HEK293T (cell line): Measurements from ENCODE around the gene MAFB.

Source experiments
- CTCF ChIA-PET: fragments of 350-600 bp; formaldehyde crosslinking; extraction: SDS; loops from one replicate; lab custom pipeline; 2021; ENCODE audit warnings: antibody characterized with exemption, inconsistent platforms; lab: Yijun Ruan, JAX
- POLR2A ChIA-PET: fragments of 350-600 bp; formaldehyde crosslinking; extraction: SDS; loops from one replicate; lab custom pipeline; 2020; ENCODE audit warnings: antibody characterized with exemption, inconsistent platforms; lab: Yijun Ruan, JAX
- DNase-seq: peaks from one replicate; pipeline ENCODE4 v3.0.0; 2012; ENCODE audit warnings: mixed read lengths; ENCODE audit errors: extremely low spot score
- ARNT ChIP-seq: fragments of 450-650 bp; IDR thresholded peaks from 2 replicates; pipeline ENCODE4 v1.6.1; 2017; ENCODE audit warnings: mild to moderate bottlenecking
- BHLHE40 ChIP-seq: fragments of 450-650 bp; IDR thresholded peaks from 2 replicates; pipeline ENCODE4 v1.6.1; 2016; ENCODE audit warnings: mild to moderate bottlenecking, moderate library complexity, borderline replicate concordance
- CTBP1 ChIP-seq: fragments of 450-650 bp; IDR thresholded peaks from 2 replicates; pipeline ENCODE4 v1.6.1; 2016; ENCODE audit warnings: borderline replicate concordance
- ELF4 ChIP-seq: fragments of 450-650 bp; IDR thresholded peaks from 2 replicates; pipeline ENCODE4 v1.6.1; 2017; ENCODE audit warnings: antibody characterized with exemption
- FOXA1 ChIP-seq: fragments of 450-650 bp; IDR thresholded peaks from 2 replicates; pipeline ENCODE4 v1.6.1; 2016; ENCODE audit warnings: mild to moderate bottlenecking
- FOXK2 ChIP-seq: fragments of 450-650 bp; IDR thresholded peaks from 2 replicates; pipeline ENCODE4 v1.6.1; 2016; ENCODE audit warnings: mild to moderate bottlenecking
- FOXM1 ChIP-seq: fragments of 450-650 bp; IDR thresholded peaks from 2 replicates; pipeline ENCODE4 v1.6.1; 2017; ENCODE audit warnings: mild to moderate bottlenecking, borderline replicate concordance
- HDGF ChIP-seq: fragments of 450-650 bp; IDR thresholded peaks from 2 replicates; pipeline ENCODE4 v1.6.1; 2017; ENCODE audit warnings: antibody characterized with exemption, borderline replicate concordance
- L3MBTL2 ChIP-seq: fragments of 450-650 bp; conservative IDR thresholded peaks from 2 replicates; pipeline ENCODE4 v1.6.1; 2016; ENCODE audit warnings: mild to moderate bottlenecking
- LEF1 ChIP-seq: fragments of 450-650 bp; IDR thresholded peaks from 2 replicates; pipeline ENCODE4 v1.6.1; 2017; ENCODE audit warnings: mild to moderate bottlenecking, borderline replicate concordance
- NFRKB ChIP-seq: fragments of 450-650 bp; IDR thresholded peaks from 2 replicates; pipeline ENCODE4 v1.6.1; 2016; ENCODE audit warnings: mild to moderate bottlenecking, moderate library complexity
- SP1 ChIP-seq: fragments of 450-650 bp; IDR thresholded peaks from 2 replicates; pipeline ENCODE4 v1.6.1; 2017
- SUZ12 ChIP-seq: fragments of 450-650 bp; IDR thresholded peaks from 2 replicates; pipeline ENCODE4 v1.6.1; 2016; ENCODE audit warnings: mild to moderate bottlenecking
- TARDBP ChIP-seq: fragments of 450-650 bp; IDR thresholded peaks from 2 replicates; pipeline ENCODE4 v1.6.1; 2016
- ZNF384 ChIP-seq: fragments of 450-650 bp; IDR thresholded peaks from 2 replicates; pipeline ENCODE4 v1.6.1; 2016
- TF ChIP-seq, protein P1 (sequence below): fragments of 450-650 bp; IDR thresholded peaks from 2 replicates; pipeline ENCODE4 v1.6.1; 2016

The MAFB gene

DNA sequence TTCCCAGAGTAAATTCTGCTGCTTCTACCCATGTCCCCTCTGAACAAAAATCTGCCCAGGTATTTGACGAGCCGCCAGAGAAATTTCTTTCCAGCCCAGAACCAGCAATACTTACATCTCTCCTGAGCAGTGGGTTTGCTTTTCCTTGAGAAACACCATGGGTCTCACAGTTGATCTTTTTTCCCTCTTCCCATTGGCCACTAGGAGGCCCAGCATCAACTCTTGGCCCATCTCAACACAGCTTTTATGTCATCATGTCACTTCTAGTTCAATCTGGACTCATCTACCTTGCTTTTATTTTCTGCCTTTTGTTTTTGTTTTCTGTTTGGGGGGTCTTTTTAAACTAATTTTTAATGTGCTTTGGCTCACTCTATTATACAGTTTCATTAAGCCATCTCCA, 18.8 kb downstream of the MAFB start:
- POLR2A ChIA-PET = no interaction called here
- CTCF ChIA-PET = interaction anchor here (1.1 kb wide), 1 partner anchor 551 kb away, joined by 4 read pairs; no protein-coding TSS in a partner anchor
- DNase-seq = no peak
- TF ChIP-seq BHLHE40 (no peak), LEF1 (no peak), HDGF (no peak), CTBP1 (no peak), ZNF384 (no peak)

DNA sequence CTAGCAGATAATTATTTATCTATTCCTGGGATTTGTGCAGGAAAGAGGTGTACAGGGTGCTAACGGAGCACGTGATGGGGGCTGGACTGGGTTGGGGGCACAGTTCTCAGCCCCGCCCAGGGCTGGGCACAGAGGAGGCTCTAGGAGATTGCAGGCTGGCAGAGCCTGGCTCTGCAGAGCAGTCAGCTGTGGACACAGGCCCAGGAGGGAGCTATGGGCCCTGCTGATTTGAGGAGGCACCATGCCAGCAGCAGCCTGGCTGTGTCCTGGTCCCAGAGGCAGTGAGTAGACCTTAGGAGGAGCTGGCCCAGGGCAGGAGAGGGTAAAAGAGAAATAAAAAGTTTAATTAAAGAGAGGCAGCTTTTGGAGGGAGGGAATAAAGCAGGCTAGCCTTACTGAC, 19.3 kb downstream of the MAFB start:
- DNase-seq = no peak
- TF ChIP-seq ZNF384 (no peak), FOXK2 (no peak), HDGF (no peak), TARDBP (no peak), FOXA1 (no peak), LEF1 (no peak), CTBP1 (no peak), SP1 (no peak), BHLHE40 (no peak), NFRKB (no peak), ELF4 (no peak), SUZ12 (no peak), L3MBTL2 (no peak), FOXM1 (no peak), ARNT (no peak)
- TF ChIP-seq, protein P1, sequence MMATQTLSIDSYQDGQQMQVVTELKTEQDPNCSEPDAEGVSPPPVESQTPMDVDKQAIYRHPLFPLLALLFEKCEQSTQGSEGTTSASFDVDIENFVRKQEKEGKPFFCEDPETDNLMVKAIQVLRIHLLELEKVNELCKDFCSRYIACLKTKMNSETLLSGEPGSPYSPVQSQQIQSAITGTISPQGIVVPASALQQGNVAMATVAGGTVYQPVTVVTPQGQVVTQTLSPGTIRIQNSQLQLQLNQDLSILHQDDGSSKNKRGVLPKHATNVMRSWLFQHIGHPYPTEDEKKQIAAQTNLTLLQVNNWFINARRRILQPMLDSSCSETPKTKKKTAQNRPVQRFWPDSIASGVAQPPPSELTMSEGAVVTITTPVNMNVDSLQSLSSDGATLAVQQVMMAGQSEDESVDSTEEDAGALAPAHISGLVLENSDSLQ = no peak
- ChIA-PET POLR2A (no interaction called here), CTCF (interaction anchor here (1.1 kb wide), 1 partner anchor 551 kb away, joined by 4 read pairs; no protein-coding TSS in a partner anchor)

DNA sequence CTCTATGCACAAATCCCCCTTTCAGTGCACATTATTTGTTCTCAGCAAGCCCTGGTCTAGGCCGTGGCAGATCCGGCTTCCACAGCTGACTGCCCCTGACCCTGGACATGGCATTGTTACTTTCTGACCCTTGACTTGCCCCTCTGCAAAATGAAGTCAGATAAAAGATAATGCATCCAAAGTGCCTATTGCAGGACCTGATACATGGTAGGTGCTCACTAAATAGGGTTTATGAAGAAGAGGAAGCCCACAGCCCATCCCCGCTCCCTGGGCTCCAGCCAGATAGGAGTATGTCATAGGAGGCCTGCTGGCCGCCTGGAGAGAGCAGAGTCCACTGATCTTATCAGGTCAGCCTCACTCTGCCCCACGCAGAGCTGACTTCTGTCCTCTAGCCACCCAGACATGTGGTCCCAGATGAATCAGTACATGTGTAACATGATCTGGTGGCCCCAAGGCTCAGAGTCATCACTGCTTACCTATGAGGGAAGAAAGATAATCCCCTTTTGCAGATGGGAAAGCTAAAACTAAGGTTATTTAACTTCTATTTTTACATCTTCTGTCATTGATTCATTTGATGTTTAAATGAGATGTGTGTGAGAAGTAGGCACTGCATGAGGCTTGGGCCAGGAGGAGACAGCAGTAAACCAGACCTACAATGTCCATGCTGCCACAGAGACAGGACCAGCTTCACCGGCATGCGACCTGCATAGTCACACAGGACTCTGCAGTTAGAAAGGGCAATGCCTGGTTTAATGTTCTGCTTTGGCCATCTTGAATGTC, 20.4 kb downstream of the MAFB start:
- TF ChIP-seq NFRKB (no peak), ARNT (no peak), ZNF384 (no peak), FOXM1 (no peak), SP1 (no peak), LEF1 (no peak), ELF4 (no peak), L3MBTL2 (no peak), FOXK2 (no peak), FOXA1 (no peak), CTBP1 (no peak), HDGF (no peak)
- TF ChIP-seq, protein P1 = no peak
- DNase-seq = no peak
- CTCF ChIA-PET = interaction anchor here (1.0 kb wide), 1 partner anchor 8 kb away, joined by 4 read pairs; no protein-coding TSS in a partner anchor
- POLR2A ChIA-PET = no interaction called here

DNA sequence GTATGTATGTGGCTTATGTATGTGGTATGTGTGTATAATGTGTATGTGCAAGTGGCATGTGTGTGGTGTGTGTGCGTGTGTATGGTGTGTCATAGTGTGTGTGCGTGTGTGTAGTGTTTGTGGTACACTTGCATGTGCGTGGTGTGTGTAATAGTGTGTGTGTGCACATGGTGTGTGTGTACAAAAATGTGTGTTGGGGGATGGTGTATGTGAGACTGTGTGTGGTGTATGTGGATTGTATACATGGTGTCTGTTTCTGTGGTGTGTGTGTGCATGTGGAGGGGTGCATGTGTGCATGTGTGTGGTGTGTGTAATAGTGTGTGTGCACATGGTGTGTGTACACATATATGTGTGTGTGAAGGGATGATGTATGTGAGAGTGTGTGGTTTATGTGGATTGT, 21.5 kb downstream of the MAFB start:
- TF ChIP-seq FOXM1 = no peak
- TF ChIP-seq ZNF384 = no peak
- no peak for TF ChIP-seq SP1
- no peak for DNase-seq
- ChIA-PET POLR2A (no interaction called here), CTCF (interaction anchor here (1.0 kb wide), 1 partner anchor 9 kb away, joined by 4 read pairs; no protein-coding TSS in a partner anchor)

DNA sequence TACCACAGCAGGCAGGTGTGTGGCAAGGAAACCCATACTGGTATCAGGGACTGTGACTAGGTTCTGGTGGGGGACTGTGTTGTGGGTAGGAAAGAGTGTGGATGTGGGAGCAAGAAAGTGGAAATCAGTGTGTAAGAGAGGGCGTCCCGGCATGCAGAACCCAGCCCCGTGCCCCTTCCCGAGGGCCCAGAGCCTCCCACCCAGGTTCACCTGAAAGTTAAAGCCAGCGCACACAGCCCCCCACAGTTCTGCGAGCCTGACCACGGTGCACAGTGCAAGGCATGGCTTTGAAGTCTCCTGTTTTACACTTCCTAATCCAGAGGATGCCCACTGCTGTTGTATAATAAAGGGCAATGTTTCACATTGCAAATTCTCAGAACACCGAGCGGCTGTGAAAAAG, 22.7 kb downstream of the MAFB start:
- ChIA-PET POLR2A (no interaction called here), CTCF (no interaction called here)
- no peak for DNase-seq
- no peak for TF ChIP-seq NFRKB
- TF ChIP-seq, protein P1 = no peak
- no peak for TF ChIP-seq ELF4
- TF ChIP-seq LEF1 = no peak

DNA sequence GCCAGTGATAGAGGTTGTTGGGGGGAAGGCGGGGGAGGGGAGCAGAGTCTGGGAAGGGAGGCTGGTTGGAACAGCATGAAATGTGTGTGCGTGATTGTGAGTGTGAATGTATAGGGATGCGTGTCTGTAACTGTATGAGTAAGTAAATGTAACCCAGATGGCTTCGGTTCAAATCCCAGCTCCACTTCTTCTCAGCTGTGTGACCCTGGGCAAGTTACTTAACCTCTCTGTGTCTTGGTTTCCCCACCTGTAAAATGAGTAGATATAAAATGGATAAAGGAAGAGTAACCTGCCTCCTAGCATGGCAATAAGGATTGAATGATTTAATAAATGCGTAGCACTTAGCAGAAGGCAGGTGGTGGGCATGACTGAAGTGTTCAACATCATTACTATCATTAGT, 24.1 kb downstream of the MAFB start:
- TF ChIP-seq FOXA1 (no peak), BHLHE40 (no peak), TARDBP (no peak), FOXK2 (no peak), FOXM1 (no peak), LEF1 (no peak), HDGF (no peak), L3MBTL2 (no peak), CTBP1 (no peak), NFRKB (no peak), SP1 (no peak), ARNT (no peak), ZNF384 (no peak), SUZ12 (no peak), ELF4 (no peak)
- TF ChIP-seq, protein P1 = no peak
- POLR2A ChIA-PET = no interaction called here
- CTCF ChIA-PET = no interaction called here
- DNase-seq = no peak
